AG08395 (cell line): Measurements from ENCODE around the gene RBM26.
"Not testable (repeated sequence)": the region's sequence is repeated elsewhere in the genome, so short reads cannot be mapped to it uniquely, and the experiment has no call there.

Source experiments
- DNase-seq: peaks from one replicate; pipeline ENCODE4 v3.0.0; 2012; ENCODE audit warnings: mixed read lengths, low spot score

RBM26 gene

DNA sequence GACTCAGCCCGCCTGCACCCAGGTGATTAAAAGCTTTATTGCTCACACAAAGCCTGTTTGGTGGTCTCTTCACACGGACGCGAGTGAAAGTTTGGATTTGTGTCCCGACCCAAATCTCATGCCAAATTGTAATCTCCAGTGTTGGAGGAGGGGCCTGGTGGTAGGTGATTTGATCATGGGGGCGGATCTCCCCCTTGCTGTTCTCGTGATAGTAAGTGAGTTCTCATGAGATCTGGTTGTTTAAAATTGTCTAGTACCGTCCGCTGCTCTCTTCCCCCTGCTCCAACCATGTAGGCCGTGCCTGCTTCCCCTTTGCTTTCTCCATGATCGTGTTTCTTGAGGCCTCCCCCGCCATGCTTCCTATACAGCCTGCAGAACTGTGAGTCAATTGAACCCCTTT is 126.3 kb downstream of the RBM26 start:
- not testable (repeated sequence) for DNase-seq

DNA sequence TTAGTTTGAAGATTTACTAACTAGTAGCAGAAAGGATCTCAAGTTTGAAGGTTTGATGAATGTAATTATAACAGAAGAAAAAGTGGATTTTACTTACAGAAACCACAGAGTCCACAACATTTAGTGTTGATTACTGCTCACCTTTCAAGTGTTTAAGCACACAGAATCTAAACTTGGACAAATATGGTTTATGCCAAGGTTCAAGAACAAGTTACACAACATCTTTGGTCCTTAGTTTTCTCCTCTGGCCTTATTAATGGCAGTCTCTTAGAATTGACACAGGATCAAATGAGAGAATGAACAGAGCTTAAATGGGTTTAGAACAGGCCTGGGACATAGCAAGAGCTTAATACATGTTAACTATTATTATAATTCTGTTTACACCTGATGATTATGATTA is 133.0 kb downstream of the RBM26 start:
- DNase-seq = no peak

DNA sequence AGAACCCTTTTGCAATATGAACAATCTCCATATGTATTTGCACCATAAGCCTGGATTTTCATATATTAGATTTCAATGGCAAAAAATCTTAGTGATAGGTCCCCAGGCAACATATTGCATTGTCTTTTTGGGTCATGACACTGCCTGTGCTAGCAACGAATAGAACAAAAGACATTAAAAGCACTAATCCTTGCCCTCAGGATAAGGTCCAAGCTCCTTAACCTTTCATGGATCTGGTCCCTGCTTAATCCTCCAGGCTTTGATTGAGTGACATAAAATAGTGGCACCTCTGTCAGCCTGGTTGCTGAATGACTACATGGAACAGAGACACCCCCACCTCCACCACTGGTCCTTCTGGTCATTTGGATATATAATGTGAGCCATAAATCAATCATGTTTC is 134.4 kb downstream of the RBM26 start:
- no peak for DNase-seq

GRCh38 chr13:79270859-79271258 is 135.2 kb downstream of the RBM26 start:
- no peak for DNase-seq
